Activated CD8-positive, alpha-beta T cell treated with anti-CD3 and anti-CD28 coated beads for 36 hours (primary cell): ENCODE data around the gene PDE9A. TPM values are rescaled to one million over a fixed set of nuclear protein-coding genes. Genes with fewer than 3 reads are reported as not detected.
"Not testable (repeated sequence)": the region's sequence is repeated elsewhere in the genome, so short reads cannot be mapped to it uniquely, and the experiment has no call there.

Experiments
- ATAC-seq: fragments of 200-7000 bp; cut with Tn5 transposase; one replicate; pipeline ENCODE4 v1.10.0; 2021; ENCODE audit warnings: mild to moderate bottlenecking, moderate library complexity
- CTCF ChIA-PET: fragments of 350-600 bp; sonication (Branson Sonifier 250); formaldehyde crosslinking; loops from one replicate; lab custom pipeline; 2021; ENCODE audit warnings: antibody characterized with exemption; lab: Charles Lee
- POLR2A ChIA-PET: fragments of 350-600 bp; sonication (Branson Sonifier 250); formaldehyde crosslinking; loops from one replicate; lab custom pipeline; 2021; ENCODE audit warnings: antibody characterized with exemption; lab: Charles Lee
- DNase-seq: peaks from one replicate; pipeline ENCODE4 v3.0.0-alpha.2; 2020
- H3K27ac Mint-ChIP-seq: one replicate; pipeline ENCODE4 v1.8.0; 2021; ENCODE audit warnings: mild to moderate bottlenecking, mixed read lengths
- H3K27me3 Mint-ChIP-seq: one replicate; pipeline ENCODE4 v1.8.0; 2021; ENCODE audit warnings: mixed read lengths
- H3K36me3 Mint-ChIP-seq: one replicate; pipeline ENCODE4 v1.8.0; 2021; ENCODE audit warnings: low read depth, mixed read lengths
- H3K4me1 Mint-ChIP-seq: one replicate; pipeline ENCODE4 v1.8.0; 2021; ENCODE audit warnings: low read depth, mixed read lengths
- H3K4me3 Mint-ChIP-seq: one replicate; pipeline ENCODE4 v1.8.0; 2021; ENCODE audit warnings: mild to moderate bottlenecking, moderate library complexity, mixed read lengths
- H3K9me3 Mint-ChIP-seq: one replicate; pipeline ENCODE4 v1.8.0; 2021; ENCODE audit warnings: mixed read lengths
- intact Hi-C: fragments of 100-400 bp; cut with micrococcal nuclease; formaldehyde crosslinking; loops from one replicate; pipeline ENCODE4 v1.10.0; 2022
- total RNA-seq, 2 experiments: library from RNA; stranded (reverse); gene quantifications; one replicate each; pipeline ENCODE4 v1.2.3, GENCODE V29; 2021
- TF ChIP-seq, protein P1 (sequence below): fragments of 200-600 bp; IDR thresholded peaks from one replicate; pipeline ENCODE4 v1.8.0; 2022; ENCODE audit warnings: antibody characterized with exemption, mild to moderate bottlenecking

PDE9A gene
- total RNA-seq, 2 experiments from 2014 or later = 11.1 to 11.5 TPM

DNA sequence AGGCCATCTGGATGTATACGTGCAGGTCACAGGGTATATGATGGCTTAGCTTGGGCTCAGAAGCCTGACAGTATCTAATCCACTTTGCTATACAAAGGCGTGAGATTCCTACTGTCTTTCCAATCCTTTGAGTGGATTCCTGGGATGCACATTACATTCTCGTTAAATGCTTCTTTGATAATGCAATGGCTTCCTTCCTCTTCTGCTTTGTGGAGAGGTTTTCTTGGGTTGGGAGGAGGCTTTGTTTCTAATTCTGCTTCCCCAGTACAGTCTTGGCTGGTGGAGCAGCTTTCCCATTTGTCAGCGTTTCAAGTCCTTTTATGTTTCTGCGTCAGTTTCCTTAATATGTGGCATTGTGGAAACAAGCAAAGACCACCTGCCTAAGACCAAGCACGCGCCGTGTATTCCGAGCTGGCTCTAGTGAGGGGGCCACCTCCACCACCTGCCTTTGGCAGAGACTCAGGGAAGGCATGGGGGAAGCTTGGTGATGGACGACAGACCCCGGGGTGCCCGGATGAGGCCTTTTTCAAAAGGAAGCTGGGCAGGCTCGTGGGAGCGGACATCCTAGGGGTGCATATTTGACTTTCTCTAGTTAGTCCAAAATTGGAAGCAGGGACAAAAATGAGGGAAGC lies 153.2 kb downstream of the PDE9A start:
- TF ChIP-seq, protein P1, sequence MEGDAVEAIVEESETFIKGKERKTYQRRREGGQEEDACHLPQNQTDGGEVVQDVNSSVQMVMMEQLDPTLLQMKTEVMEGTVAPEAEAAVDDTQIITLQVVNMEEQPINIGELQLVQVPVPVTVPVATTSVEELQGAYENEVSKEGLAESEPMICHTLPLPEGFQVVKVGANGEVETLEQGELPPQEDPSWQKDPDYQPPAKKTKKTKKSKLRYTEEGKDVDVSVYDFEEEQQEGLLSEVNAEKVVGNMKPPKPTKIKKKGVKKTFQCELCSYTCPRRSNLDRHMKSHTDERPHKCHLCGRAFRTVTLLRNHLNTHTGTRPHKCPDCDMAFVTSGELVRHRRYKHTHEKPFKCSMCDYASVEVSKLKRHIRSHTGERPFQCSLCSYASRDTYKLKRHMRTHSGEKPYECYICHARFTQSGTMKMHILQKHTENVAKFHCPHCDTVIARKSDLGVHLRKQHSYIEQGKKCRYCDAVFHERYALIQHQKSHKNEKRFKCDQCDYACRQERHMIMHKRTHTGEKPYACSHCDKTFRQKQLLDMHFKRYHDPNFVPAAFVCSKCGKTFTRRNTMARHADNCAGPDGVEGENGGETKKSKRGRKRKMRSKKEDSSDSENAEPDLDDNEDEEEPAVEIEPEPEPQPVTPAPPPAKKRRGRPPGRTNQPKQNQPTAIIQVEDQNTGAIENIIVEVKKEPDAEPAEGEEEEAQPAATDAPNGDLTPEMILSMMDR = no peak
- DNase-seq (no peak), ATAC-seq (no peak)
- no peaks in the 10 kb centered on the region for H3K36me3 Mint-ChIP-seq
- H3K27ac Mint-ChIP-seq = no peak overlapping the region
- no peaks in the 10 kb centered on the region for H3K4me1 Mint-ChIP-seq
- no peaks in the 10 kb centered on the region for H3K9me3 Mint-ChIP-seq
- ChIA-PET POLR2A (interaction anchor here (1.5 kb wide), 1 partner anchor 21 kb away, joined by 3 read pairs; no protein-coding TSS in a partner anchor), CTCF (interaction anchor here (1.4 kb wide), 1 partner anchor 11 kb away, joined by 8 read pairs; no protein-coding TSS in a partner anchor)
- intact Hi-C loops = no loop called here
- H3K27me3 Mint-ChIP-seq = no peaks in the 10 kb centered on the region
- H3K4me3 Mint-ChIP-seq = no peak overlapping the region

- H3K4me3 Mint-ChIP-seq, H3K27me3 Mint-ChIP-seq, intact Hi-C loops, H3K9me3 Mint-ChIP-seq, DNase-seq, H3K27ac Mint-ChIP-seq, H3K36me3 Mint-ChIP-seq, ATAC-seq, H3K4me1 Mint-ChIP-seq: not testable (repeated sequence)
- ChIA-PET POLR2A (interaction anchor here (1.5 kb wide), 1 partner anchor 21 kb away, joined by 3 read pairs; no protein-coding TSS in a partner anchor), CTCF (interaction anchor here (0.8 to 1.4 kb wide), 3 partner anchors 10 to 215 kb away, joined by 3 to 8 read pairs (median 4); no protein-coding TSS in a partner anchor)
Measured at GRCh38 chr21:42807293-42807895, 154.0 kb downstream of the PDE9A start.

DNA sequence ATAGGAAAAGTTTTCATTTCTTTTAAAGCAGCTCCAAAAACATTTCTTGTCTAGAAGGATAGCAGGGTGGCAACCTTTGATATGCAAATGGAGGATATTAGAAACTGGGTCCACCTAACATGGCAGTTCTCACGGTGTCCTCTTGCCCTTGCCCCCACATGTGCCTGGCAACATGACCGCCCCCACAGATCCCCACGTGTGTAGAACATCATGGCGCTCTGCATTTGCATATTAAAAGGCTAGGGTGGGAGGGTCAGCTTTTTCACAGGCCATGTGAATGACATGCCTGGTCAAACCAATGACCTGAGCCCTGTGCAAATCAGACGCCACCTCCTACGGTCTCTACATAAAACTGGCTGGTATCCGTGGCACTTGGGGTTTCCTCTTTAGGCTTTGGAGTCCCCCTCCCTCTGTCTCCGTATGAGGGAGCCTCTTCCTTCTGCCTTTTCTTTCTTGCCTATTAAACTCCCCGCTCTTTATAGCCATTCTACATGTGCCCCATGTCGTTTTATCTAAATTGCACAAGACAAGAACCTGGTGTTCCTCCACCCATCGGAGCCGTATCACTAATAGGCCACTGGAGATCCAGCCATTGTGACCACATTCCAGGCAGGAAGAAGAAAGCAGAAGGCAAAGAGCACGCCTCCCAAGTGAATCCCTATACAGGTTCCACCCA lies 154.7 kb downstream of the PDE9A start:
- Mint-ChIP-seq H3K36me3 (no peaks in the 10 kb centered on the region), H3K27ac (no peak overlapping the region), H3K27me3 (no peaks in the 10 kb centered on the region), H3K4me1 (no peaks in the 10 kb centered on the region), H3K4me3 (no peak overlapping the region), H3K9me3 (no peaks in the 10 kb centered on the region)
- ChIA-PET POLR2A (no interaction called here), CTCF (interaction anchor here (0.8 to 1.4 kb wide), 3 partner anchors 9 to 215 kb away, joined by 3 to 8 read pairs (median 4); no protein-coding TSS in a partner anchor)
- ATAC-seq = no peak
- TF ChIP-seq, protein P1 = no peak
- no peak for DNase-seq
- intact Hi-C loops = no loop called here

GRCh38 chr21:42809171-42809570 lies 155.8 kb downstream of the PDE9A start:
- Mint-ChIP-seq H3K27me3 (no peaks in the 10 kb centered on the region), H3K27ac (no peak overlapping the region), H3K4me1 (no peaks in the 10 kb centered on the region), H3K9me3 (no peaks in the 10 kb centered on the region), H3K36me3 (no peaks in the 10 kb centered on the region), H3K4me3 (no peak overlapping the region)
- ChIA-PET POLR2A (no interaction called here), CTCF (no interaction called here)
- TF ChIP-seq, protein P1 = no peak
- ATAC-seq (no peak), DNase-seq (no peak)
- intact Hi-C loops = no loop called here

GRCh38 chr21:42809577-42810475 lies 156.4 kb downstream of the PDE9A start:
- ChIA-PET POLR2A (no interaction called here), CTCF (interaction anchor here (0.7 kb wide), 1 partner anchor 287 kb away, joined by 3 read pairs; no protein-coding TSS in a partner anchor)
- intact Hi-C loops = no loop called here
- Mint-ChIP-seq H3K4me3 (no peak overlapping the region), H3K36me3 (no peaks in the 10 kb centered on the region), H3K27ac (no peak overlapping the region), H3K9me3 (no peaks in the 10 kb centered on the region), H3K27me3 (no peaks in the 10 kb centered on the region), H3K4me1 (no peaks in the 10 kb centered on the region)
- no peak for DNase-seq
- TF ChIP-seq, protein P1 = no peak
- ATAC-seq = no peak
